ENCODE results near the gene CAT.

The CAT gene

GRCh38 chr11:34501949-34502348, 63.2 kb downstream of the CAT start:
- peak overlapping the region in 2 of 3 experiments; percentile 29 to 45 for H3K27ac Mint-ChIP-seq
- peaks cover 9% of the 10 kb centered on the region for H3K4me1 Mint-ChIP-seq
- H3K9me3 Mint-ChIP-seq, result no peaks in the 10 kb centered on the region
- peaks cover 32% of the 10 kb centered on the region for H3K27me3 Mint-ChIP-seq (ENCODE audit: low read depth)
- H3K36me3 Mint-ChIP-seq (ENCODE audit: low read depth), result no peaks in the 10 kb centered on the region
- no peak overlapping the region for H3K4me3 Mint-ChIP-seq
- TF ChIP-seq CTCF (IDR thresholded peaks at IDR 0.05; ENCODE audit: unreplicated experiment in 3 of 3), result no peak

- Mint-ChIP-seq H3K36me3 (ENCODE audit: low read depth) (no peaks in the 10 kb centered on the region), H3K27ac (no peak overlapping the region), H3K27me3 (ENCODE audit: low read depth) (peaks cover 32% of the 10 kb centered on the region), H3K4me1 (peaks cover 9% of the 10 kb centered on the region), H3K4me3 (no peak overlapping the region), H3K9me3 (no peaks in the 10 kb centered on the region)
- TF ChIP-seq CTCF (IDR thresholded peaks at IDR 0.05; ENCODE audit: unreplicated experiment in 3 of 3), result no peak
These were observed 64.2 kb downstream of the CAT start for GRCh38 chr11:34502949-34503348.

- Mint-ChIP-seq H3K27ac (no peak overlapping the region), H3K4me3 (no peak overlapping the region), H3K4me1 (peaks cover 9% of the 10 kb centered on the region), H3K36me3 (ENCODE audit: low read depth) (no peaks in the 10 kb centered on the region), H3K27me3 (ENCODE audit: low read depth) (peaks cover 33% of the 10 kb centered on the region), H3K9me3 (no peaks in the 10 kb centered on the region)
- no peak for TF ChIP-seq CTCF (IDR thresholded peaks at IDR 0.05; ENCODE audit: unreplicated experiment in 3 of 3)
These were observed 67.1 kb downstream of the CAT start for GRCh38 chr11:34505874-34506273.

- no peak overlapping the region for H3K27ac Mint-ChIP-seq
- no peaks in the 10 kb centered on the region for H3K4me1 Mint-ChIP-seq
- H3K9me3 Mint-ChIP-seq, result no peaks in the 10 kb centered on the region
- no peaks in the 10 kb centered on the region for H3K36me3 Mint-ChIP-seq (ENCODE audit: low read depth)
- no peak overlapping the region for H3K4me3 Mint-ChIP-seq
- peaks cover 21% of the 10 kb centered on the region for H3K27me3 Mint-ChIP-seq (ENCODE audit: low read depth)
- no peak for TF ChIP-seq CTCF (IDR thresholded peaks at IDR 0.05; ENCODE audit: unreplicated experiment in 3 of 3)
These were observed 68.4 kb downstream of the CAT start for GRCh38 chr11:34507156-34507555.

- H3K27me3 Mint-ChIP-seq (ENCODE audit: low read depth), result peaks cover 20% of the 10 kb centered on the region
- no peaks in the 10 kb centered on the region for H3K36me3 Mint-ChIP-seq (ENCODE audit: low read depth)
- H3K4me3 Mint-ChIP-seq, result no peak overlapping the region
- H3K4me1 Mint-ChIP-seq, result no peaks in the 10 kb centered on the region
- TF ChIP-seq CTCF (IDR thresholded peaks at IDR 0.05; ENCODE audit: unreplicated experiment in 3 of 3), result no peak
- H3K27ac Mint-ChIP-seq, result no peak overlapping the region
- H3K9me3 Mint-ChIP-seq, result no peaks in the 10 kb centered on the region
These were observed 68.9 kb downstream of the CAT start for GRCh38 chr11:34507610-34508009.

DNA sequence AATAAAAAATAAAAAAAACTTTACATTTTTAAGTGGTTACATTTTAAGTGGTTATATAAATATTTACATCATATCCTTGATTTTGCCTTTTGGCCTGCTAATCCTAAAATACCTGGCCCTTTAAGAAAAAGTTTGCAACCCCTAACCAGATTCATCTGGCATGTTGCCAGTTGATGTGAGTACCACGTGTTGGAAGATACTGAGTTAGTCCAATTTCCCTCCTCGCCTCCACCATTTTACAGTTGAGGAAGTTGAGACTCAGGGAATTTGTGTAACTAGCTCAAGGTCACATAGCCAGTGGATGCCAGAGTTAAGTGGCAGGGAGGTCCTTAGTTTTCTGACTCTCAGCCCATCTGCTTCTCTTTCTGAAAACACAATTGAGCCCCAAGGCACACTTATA, 69.8 kb downstream of the CAT start:
- Mint-ChIP-seq H3K9me3 (no peaks in the 10 kb centered on the region), H3K36me3 (ENCODE audit: low read depth) (no peaks in the 10 kb centered on the region)
- no peak for TF ChIP-seq CTCF (IDR thresholded peaks at IDR 0.05; ENCODE audit: unreplicated experiment in 3 of 3)

More for the DNA sequence above, 69.8 kb downstream of the CAT start:
- Mint-ChIP-seq H3K27ac (no peak overlapping the region), H3K4me1 (no peaks in the 10 kb centered on the region), H3K4me3 (no peak overlapping the region), H3K27me3 (ENCODE audit: low read depth) (peaks cover 20% of the 10 kb centered on the region)

Measured in nephron (organoid).